Lung (tissue), 12 donors: ENCODE measurements around the gene CPM. TPM values are rescaled to one million over a fixed set of nuclear protein-coding genes. Genes with fewer than 3 reads are reported as not detected.

Experiments
- ATAC-seq: fragments of 200-7000 bp; cut with Tn5 transposase; one replicate; pipeline ENCODE4 v1.9.1; 2020; ENCODE audit warnings: moderate number of reproducible peaks; ENCODE audit not compliant: insufficient read depth, low FRiP score
- DNase-seq, 3 donors: peaks; one replicate each; pipeline ENCODE4 v3.0.0-alpha.2; 2013 to 2017
- H3K27ac ChIP-seq, 2 donors: one replicate each; pipeline ENCODE4 v1.5.1; 2013; ENCODE audit warnings: mild to moderate bottlenecking in 2 of 2, moderate library complexity in 2 of 2, control low read depth in 1 of 2, inconsistent platforms in 1 of 2, low read depth in 1 of 2, low read length in 1 of 2
- H3K27me3 ChIP-seq, 3 donors: one replicate each; pipeline ENCODE4 v1.5.1; 2013; ENCODE audit warnings: low read length in 2 of 3; ENCODE audit not compliant: control insufficient read depth in 3 of 3, insufficient read depth in 3 of 3
- H3K36me3 ChIP-seq, 4 donors: one replicate each; pipeline ENCODE4 v1.5.1; 2013; ENCODE audit warnings: low read length in 4 of 4, mild to moderate bottlenecking in 1 of 4, moderate library complexity in 1 of 4; ENCODE audit not compliant: control insufficient read depth in 4 of 4, insufficient read depth in 4 of 4
- H3K4me1 ChIP-seq, 5 donors: one replicate each; pipeline ENCODE4 v1.5.1; 2013; ENCODE audit warnings: low read length in 5 of 5, mild to moderate bottlenecking in 2 of 5, moderate library complexity in 1 of 5; ENCODE audit not compliant: control insufficient read depth in 5 of 5, insufficient read depth in 5 of 5
- H3K4me3 ChIP-seq: one replicate; pipeline ENCODE4 v1.5.1; 2013; ENCODE audit warnings: mild to moderate bottlenecking, control low read depth, moderate library complexity
- H3K9ac ChIP-seq, 2 donors: one replicate each; pipeline ENCODE4 v1.5.1; 2013; ENCODE audit warnings: low read length in 2 of 2, control low read depth in 1 of 2; ENCODE audit not compliant: insufficient read depth in 1 of 2
- H3K9me3 ChIP-seq, 4 donors: one replicate each; pipeline ENCODE4 v1.5.1; 2013; ENCODE audit warnings: low read length in 3 of 4, mild to moderate bottlenecking in 1 of 4, moderate library complexity in 1 of 4; ENCODE audit not compliant: control insufficient read depth in 4 of 4, insufficient read depth in 3 of 4
- CTCF ChIP-seq: IDR thresholded peaks from 2 replicates; pipeline ENCODE4 v1.5.1; 2012; ENCODE audit warnings: mild to moderate bottlenecking; ENCODE audit errors: control extremely low read depth, extremely low read depth
- WGBS, 2 donors: extraction: QIAGEN DNeasy Blood & Tissue Kit; methylation state at CpG; one replicate each; pipeline ENCODE4 v1.1.7; 2013; 5-methylcytosine and 5-hydroxymethylcytosine counted together
- polyA plus RNA-seq, 2 donors: library from polyadenylated mRNA; stranded (reverse); fragments of 200-250 nt; gene quantifications; one replicate each; pipeline ENCODE4 v1.2.1, GENCODE V29; 2013
- total RNA-seq, 2 donors: library from RNA; depleted of rRNA in 1 of 2; stranded (reverse); fragments of >200 nt in 1 of 2; gene quantifications; one replicate each; pipeline ENCODE4 v1.2.1, GENCODE V29; 2014 to 2021
- donor health status: control.
- donor health status: control.
- donor health status: Bipolar disorder and iron deficiency.
- donor health status: healthy.
- donor health status: DM: yes; HTN: yes; CAD: no.

The CPM gene
- total and polyA plus RNA-seq, 4 donors: 66.6 to 241 (median 136) TPM

- Histone ChIP-seq H3K9ac (no peak overlapping the region), H3K36me3 (no peaks in the 10 kb centered on the region), H3K27ac (no peak overlapping the region), H3K4me1 (peaks cover 0 to 9% (median 7%) of the 10 kb centered on the region in 5 donors), H3K27me3 (no peaks in the 10 kb centered on the region), H3K4me3 (no peak overlapping the region), H3K9me3 (no peaks in the 10 kb centered on the region)
- 71 to 77% methylated on average over 4 of the region's 4 CpGs for WGBS, 2 donors
- no peak for ATAC-seq
- no peak for TF ChIP-seq CTCF
- no peak for DNase-seq
These were observed 26.3 kb upstream of the CPM start for GRCh38 chr12:68959143-68959858.

GRCh38 chr12:68958322-68958721 lies 25.4 kb upstream of the CPM start:
- Histone ChIP-seq H3K4me1 (peaks cover 0 to 9% (median 6%) of the 10 kb centered on the region in 5 donors), H3K27me3 (no peaks in the 10 kb centered on the region), H3K27ac (no peak overlapping the region), H3K9me3 (no peaks in the 10 kb centered on the region), H3K9ac (no peak overlapping the region), H3K4me3 (no peak overlapping the region), H3K36me3 (no peaks in the 10 kb centered on the region)
- no peak for ATAC-seq
- TF ChIP-seq CTCF: no peak
- WGBS, 2 donors: 28 to 67% methylated on average over 3 of the region's 3 CpGs
- DNase-seq: no peak

- Histone ChIP-seq H3K4me3 (no peak overlapping the region), H3K9ac (no peak overlapping the region), H3K36me3 (no peaks in the 10 kb centered on the region), H3K27me3 (no peaks in the 10 kb centered on the region), H3K4me1 (peaks cover 0 to 9% (median 0%) of the 10 kb centered on the region in 5 donors), H3K9me3 (no peaks in the 10 kb centered on the region), H3K27ac (no peak overlapping the region)
- no peak for TF ChIP-seq CTCF
- ATAC-seq (no peak), DNase-seq (no peak)
These were observed 24.3 kb upstream of the CPM start for GRCh38 chr12:68957273-68957672.

- H3K4me1 ChIP-seq: peaks cover 0 to 9% (median 0%) of the 10 kb centered on the region in 5 donors
- no peak for TF ChIP-seq CTCF
- ATAC-seq: no peak
These were observed 23.5 kb upstream of the CPM start for GRCh38 chr12:68956466-68956865.

More at GRCh38 chr12:68956466-68956865, 23.5 kb upstream of the CPM start:
- Histone ChIP-seq H3K27ac (no peak overlapping the region), H3K9me3 (no peaks in the 10 kb centered on the region), H3K4me3 (no peak overlapping the region), H3K27me3 (no peaks in the 10 kb centered on the region), H3K36me3 (no peaks in the 10 kb centered on the region), H3K9ac (no peak overlapping the region)
- DNase-seq: no peak
- WGBS, 2 donors: 95 to 96% methylated on average over 4 of the region's 4 CpGs
